Suprapubic skin (tissue), 4 donors: ENCODE data around the gene PTPRN2. TPM values are rescaled to one million over a fixed set of nuclear protein-coding genes. Genes with fewer than 3 reads are reported as not detected.
"Not testable (repeated sequence)": the region's sequence is repeated elsewhere in the genome, so short reads cannot be mapped to it uniquely, and the experiment has no call there.

Source experiments
- DNase-seq, 2 donors: peaks; one replicate each; pipeline ENCODE4 v3.0.0-alpha.2; 2019; ENCODE audit warnings: low spot score in 2 of 2
- H3K27ac ChIP-seq: fragments of 200-600 bp; sonication (generic); one replicate; pipeline ENCODE4 v1.5.1; 2019
- H3K27me3 ChIP-seq: fragments of 200-600 bp; sonication (generic); one replicate; pipeline ENCODE4 v1.5.1; 2019
- H3K36me3 ChIP-seq: fragments of 200-600 bp; sonication (generic); one replicate; pipeline ENCODE4 v1.5.1; 2019
- H3K4me1 ChIP-seq: fragments of 200-600 bp; sonication (generic); one replicate; pipeline ENCODE4 v1.5.1; 2019
- H3K4me3 ChIP-seq: fragments of 200-600 bp; sonication (generic); one replicate; pipeline ENCODE4 v1.5.1; 2019; ENCODE audit warnings: mild to moderate bottlenecking
- H3K9me3 ChIP-seq: fragments of 200-600 bp; sonication (generic); one replicate; pipeline ENCODE4 v1.5.1; 2019
- CTCF ChIP-seq, 2 donors: fragments of 200-600 bp in 1 of 2; fragments of 450-650 bp in 1 of 2; sonication (generic) in 1 of 2; IDR thresholded peaks; one replicate each; pipeline ENCODE4 v1.5.1; 2016 to 2019; ENCODE audit warnings: antibody characterized with exemption in 2 of 2, mild to moderate bottlenecking in 1 of 2, moderate library complexity in 1 of 2
- EP300 ChIP-seq: sonication (generic); formaldehyde crosslinking; IDR thresholded peaks from one replicate; pipeline ENCODE4 v1.6.1; 2017; ENCODE audit warnings: antibody characterized with exemption
- POLR2A ChIP-seq, 2 donors: fragments of 450-650 bp; IDR thresholded peaks; one replicate each; pipeline ENCODE4 v1.6.1; 2017; ENCODE audit warnings: antibody characterized with exemption in 2 of 2, mild to moderate bottlenecking in 2 of 2, moderate library complexity in 2 of 2
- POLR2AphosphoS5 ChIP-seq, 3 donors: sonication (generic); formaldehyde crosslinking; IDR thresholded peaks; one replicate each; pipeline ENCODE4 v1.6.1; 2017; ENCODE audit warnings: antibody characterized with exemption in 3 of 3
- WGBS: methylation state at CpG from one replicate; pipeline ENCODE4 v1.1.5; 2018; 5-methylcytosine and 5-hydroxymethylcytosine counted together
- total RNA-seq, 4 donors: library from RNA; depleted of rRNA; stranded (reverse); fragments of >200 nt; gene quantifications; one replicate each; pipeline ENCODE4 v1.1.0, GENCODE V29; 2016

PTPRN2 gene
- total RNA-seq, 4 donors from 2014 or later: 0.23 to 1.8 (median 1.3) TPM

- WGBS: 85% methylated on average over 15 of the region's 32 CpGs
- Histone ChIP-seq H3K9me3 (no peaks in the 10 kb centered on the region), H3K4me3 (no peak overlapping the region), H3K27ac (no peak overlapping the region), H3K27me3 (no peaks in the 10 kb centered on the region), H3K4me1 (peaks cover 12% of the 10 kb centered on the region), H3K36me3 (no peaks in the 10 kb centered on the region)
- no peak for DNase-seq
- TF ChIP-seq POLR2A (IDR thresholded peaks at IDR 0.05) (no peak), EP300 (no peak), CTCF (IDR thresholded peaks at IDR 0.05) (no peak), POLR2AphosphoS5 (IDR thresholded peaks at IDR 0.05) (no peak)
Observed at GRCh38 chr7:157848508-157849340, 738.9 kb downstream of the PTPRN2 start.

- peaks cover 12% of the 10 kb centered on the region for H3K4me1 ChIP-seq
- not testable (repeated sequence) for H3K27me3 ChIP-seq, DNase-seq, H3K9me3 ChIP-seq, H3K36me3 ChIP-seq, H3K27ac ChIP-seq, H3K4me3 ChIP-seq
- 84% methylated on average over 14 of the region's 14 CpGs for WGBS
Observed at GRCh38 chr7:157847756-157848487, 739.7 kb downstream of the PTPRN2 start.

- not testable (repeated sequence) for H3K27me3 ChIP-seq, DNase-seq, H3K36me3 ChIP-seq, H3K4me1 ChIP-seq, H3K9me3 ChIP-seq, H3K4me3 ChIP-seq, H3K27ac ChIP-seq
- 82% methylated on average over 12 of the region's 12 CpGs for WGBS
Observed at GRCh38 chr7:157846746-157847145, 740.9 kb downstream of the PTPRN2 start.

GRCh38 chr7:157846271-157846670 lies 741.4 kb downstream of the PTPRN2 start:
- WGBS: 59% methylated on average over 11 of the region's 11 CpGs
- no peaks in the 10 kb centered on the region for H3K36me3 ChIP-seq
- DNase-seq: no peak
- TF ChIP-seq POLR2A (IDR thresholded peaks at IDR 0.05): no peak
- no peak for TF ChIP-seq POLR2AphosphoS5 (IDR thresholded peaks at IDR 0.05)
- TF ChIP-seq EP300: no peak
- TF ChIP-seq CTCF (IDR thresholded peaks at IDR 0.05): no peak
- H3K27me3 ChIP-seq: no peaks in the 10 kb centered on the region
- peaks cover 2% of the 10 kb centered on the region for H3K4me1 ChIP-seq
- no peak overlapping the region for H3K4me3 ChIP-seq
- H3K27ac ChIP-seq: no peak overlapping the region
- no peaks in the 10 kb centered on the region for H3K9me3 ChIP-seq

- Histone ChIP-seq H3K27ac (no peak overlapping the region), H3K9me3 (no peaks in the 10 kb centered on the region), H3K27me3 (no peaks in the 10 kb centered on the region), H3K4me3 (no peak overlapping the region), H3K36me3 (no peaks in the 10 kb centered on the region), H3K4me1 (no peaks in the 10 kb centered on the region)
- DNase-seq: no peak
- TF ChIP-seq CTCF (IDR thresholded peaks at IDR 0.05) (no peak), EP300 (no peak), POLR2A (IDR thresholded peaks at IDR 0.05) (no peak), POLR2AphosphoS5 (IDR thresholded peaks at IDR 0.05) (no peak)
- WGBS: 91% methylated on average over 21 of the region's 21 CpGs
Observed at GRCh38 chr7:157845203-157845835, 742.3 kb downstream of the PTPRN2 start.

- no peaks in the 10 kb centered on the region for H3K9me3 ChIP-seq
- no peaks in the 10 kb centered on the region for H3K4me1 ChIP-seq
- no peak for DNase-seq
- no peak overlapping the region for H3K27ac ChIP-seq
- no peaks in the 10 kb centered on the region for H3K36me3 ChIP-seq
- no peaks in the 10 kb centered on the region for H3K27me3 ChIP-seq
- TF ChIP-seq CTCF (IDR thresholded peaks at IDR 0.05) (no peak), POLR2A (IDR thresholded peaks at IDR 0.05) (no peak), POLR2AphosphoS5 (IDR thresholded peaks at IDR 0.05) (no peak), EP300 (no peak)
- no peak overlapping the region for H3K4me3 ChIP-seq
- WGBS: 84% methylated on average over 11 of the region's 17 CpGs
Observed at GRCh38 chr7:157844611-157845010, 743.0 kb downstream of the PTPRN2 start.
